ENCODE measurements around the gene TBX3.

DNA sequence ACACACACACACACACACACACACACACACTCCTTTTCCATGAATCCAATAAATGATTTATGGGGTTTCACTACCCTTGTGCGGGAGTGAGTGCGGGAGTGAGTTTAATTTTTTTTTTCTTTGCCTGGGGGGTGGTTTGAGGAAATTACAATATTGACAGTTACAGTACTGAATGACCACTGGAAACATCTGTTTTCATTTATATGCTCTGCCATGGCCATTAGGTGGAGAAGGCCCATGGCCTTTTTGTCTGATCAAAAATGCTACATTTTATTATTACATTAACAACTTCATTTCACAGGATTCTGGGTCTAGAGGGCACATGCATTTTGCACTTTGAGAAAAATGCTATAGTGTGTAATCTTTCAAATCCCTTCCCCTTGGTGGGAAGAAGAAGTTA is 5.9 kb downstream of the TBX3 start:
- TF ChIP-seq TAF1 (IDR thresholded peaks at IDR 0.05; ENCODE audit: borderline replicate concordance, low read depth, low read length) (no peak), RFX5 (IDR thresholded peaks at IDR 0.05; ENCODE audit: low read depth, low read length) (no peak)
- TF ChIP-seq, protein P1, sequence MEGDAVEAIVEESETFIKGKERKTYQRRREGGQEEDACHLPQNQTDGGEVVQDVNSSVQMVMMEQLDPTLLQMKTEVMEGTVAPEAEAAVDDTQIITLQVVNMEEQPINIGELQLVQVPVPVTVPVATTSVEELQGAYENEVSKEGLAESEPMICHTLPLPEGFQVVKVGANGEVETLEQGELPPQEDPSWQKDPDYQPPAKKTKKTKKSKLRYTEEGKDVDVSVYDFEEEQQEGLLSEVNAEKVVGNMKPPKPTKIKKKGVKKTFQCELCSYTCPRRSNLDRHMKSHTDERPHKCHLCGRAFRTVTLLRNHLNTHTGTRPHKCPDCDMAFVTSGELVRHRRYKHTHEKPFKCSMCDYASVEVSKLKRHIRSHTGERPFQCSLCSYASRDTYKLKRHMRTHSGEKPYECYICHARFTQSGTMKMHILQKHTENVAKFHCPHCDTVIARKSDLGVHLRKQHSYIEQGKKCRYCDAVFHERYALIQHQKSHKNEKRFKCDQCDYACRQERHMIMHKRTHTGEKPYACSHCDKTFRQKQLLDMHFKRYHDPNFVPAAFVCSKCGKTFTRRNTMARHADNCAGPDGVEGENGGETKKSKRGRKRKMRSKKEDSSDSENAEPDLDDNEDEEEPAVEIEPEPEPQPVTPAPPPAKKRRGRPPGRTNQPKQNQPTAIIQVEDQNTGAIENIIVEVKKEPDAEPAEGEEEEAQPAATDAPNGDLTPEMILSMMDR (IDR thresholded peaks at IDR 0.05 in 2 of 3, conservative IDR thresholded peaks at IDR 0.05 in 1 of 3; ENCODE audit: control insufficient read depth in 2 of 3, extremely low read depth in 1 of 3, insufficient read depth in 1 of 3, low read depth in 3 of 3, low read length in 3 of 3) = no peak
